Endometrial microvascular endothelial cells (primary cell): ENCODE measurements around the gene THOP1. TPM values are rescaled to one million over a fixed set of nuclear protein-coding genes. Genes with fewer than 3 reads are reported as not detected.

Experiments
- in situ Hi-C: cut with HindIII; loops from 2 replicates; pipeline ENCODE4 v1.10.0; 2017; ENCODE audit warnings: low sequenced_read_pairs, low pct_unique_long_range_greater_than_20kb; ENCODE audit errors: inconsistent ontology term
- total RNA-seq: library from RNA; depleted of rRNA; stranded (reverse); fragments of >200 nt; gene quantifications from one replicate; pipeline ENCODE4 v1.2.3, GENCODE V29; 2015; ENCODE audit errors: inconsistent ontology term

THOP1 gene
- total RNA-seq, 1 donor from 2014 or later = 140 TPM

- in situ Hi-C loops = no loop called here
Measured at GRCh38 chr19:2761309-2761677, 24.0 kb upstream of the THOP1 start.

- in situ Hi-C loops = no loop called here
Measured at GRCh38 chr19:2761876-2762782, 23.2 kb upstream of the THOP1 start.

- in situ Hi-C loops = no loop called here
Measured at GRCh38 chr19:2762783-2763496, 22.4 kb upstream of the THOP1 start.

- in situ Hi-C loops = no loop called here
Measured at GRCh38 chr19:2763687-2764086, 21.6 kb upstream of the THOP1 start.

- in situ Hi-C loops = no loop called here
Measured at GRCh38 chr19:2764945-2765344, 20.4 kb upstream of the THOP1 start.

GRCh38 chr19:2765376-2765775 lies 19.9 kb upstream of the THOP1 start:
- in situ Hi-C loops = no loop called here

GRCh38 chr19:2766594-2767372 lies 18.5 kb upstream of the THOP1 start:
- in situ Hi-C loops = no loop called here

- in situ Hi-C loops = no loop called here
Measured at GRCh38 chr19:2767688-2768087, 17.6 kb upstream of the THOP1 start.

- in situ Hi-C loops = no loop called here
Measured at GRCh38 chr19:2768365-2769132, 16.8 kb upstream of the THOP1 start.

GRCh38 chr19:2769218-2769617 lies 16.1 kb upstream of the THOP1 start:
- in situ Hi-C loops = no loop called here

GRCh38 chr19:2770055-2771013 lies 15.0 kb upstream of the THOP1 start:
- in situ Hi-C loops = no loop called here

GRCh38 chr19:2771786-2772674 lies 13.3 kb upstream of the THOP1 start:
- in situ Hi-C loops = no loop called here

GRCh38 chr19:2774083-2774679 lies 11.1 kb upstream of the THOP1 start:
- in situ Hi-C loops = no loop called here

GRCh38 chr19:2774953-2775555 lies 10.2 kb upstream of the THOP1 start:
- in situ Hi-C loops = no loop called here

GRCh38 chr19:2775556-2776430 lies 9.5 kb upstream of the THOP1 start:
- in situ Hi-C loops = no loop called here
